ENCODE results near the gene KATNAL1.
"Not testable (repeated sequence)": the region's sequence is repeated elsewhere in the genome, so short reads cannot be mapped to it uniquely, and the experiment has no call there.

The KATNAL1 gene

GRCh38 chr13:30266756-30267155 is 40.6 kb downstream of the KATNAL1 start:
- no peak for DNase-seq (ENCODE audit: low spot score)
- H3K27ac ChIP-seq: no peak overlapping the region
- ChIA-PET CTCF (no interaction called here), POLR2A (ENCODE audit: low non-redundant PET) (no interaction called here)
- no peak for TF ChIP-seq CTCF (conservative IDR thresholded peaks at IDR 0.05; ENCODE audit: low read depth)

- 0 out of 2 replicates have a peak overlapping the region, but pooled peaks have one; percentile 8 for H3K27ac ChIP-seq
- CTCF ChIA-PET: interaction anchor here (0.7 kb wide), 1 partner anchor 99 kb away, joined by 3 read pairs; no protein-coding TSS in a partner anchor
- POLR2A ChIA-PET (ENCODE audit: low non-redundant PET); DNase-seq (ENCODE audit: low spot score): not testable (repeated sequence)
Measured at GRCh38 chr13:30259149-30259733, 48.1 kb downstream of the KATNAL1 start.

GRCh38 chr13:30257468-30258099 is 49.8 kb downstream of the KATNAL1 start:
- ChIA-PET CTCF (interaction anchor here (0.5 kb wide), 1 partner anchor 24 kb away, joined by 4 read pairs; no protein-coding TSS in a partner anchor), POLR2A (ENCODE audit: low non-redundant PET) (no interaction called here)
- H3K27ac ChIP-seq: peak overlapping the region; percentile 49
- no peak for TF ChIP-seq CTCF (conservative IDR thresholded peaks at IDR 0.05; ENCODE audit: low read depth)
- DNase-seq (ENCODE audit: low spot score): no peak

GRCh38 chr13:30256713-30257467 is 50.5 kb downstream of the KATNAL1 start:
- CTCF ChIA-PET: interaction anchor here (0.5 kb wide), 1 partner anchor 23 kb away, joined by 4 read pairs; no protein-coding TSS in a partner anchor
- POLR2A ChIA-PET (ENCODE audit: low non-redundant PET): no interaction called here
- no peak for DNase-seq (ENCODE audit: low spot score)
- H3K27ac ChIP-seq: peak overlapping the region; percentile 49
- TF ChIP-seq CTCF (conservative IDR thresholded peaks at IDR 0.05; ENCODE audit: low read depth): no peak

- ChIA-PET POLR2A (ENCODE audit: low non-redundant PET) (no interaction called here), CTCF (interaction anchor here (0.6 to 0.7 kb wide), 3 partner anchors 20 to 185 kb away, joined by 3 read pairs; no protein-coding TSS in a partner anchor)
- peak; percentile 5 for DNase-seq (ENCODE audit: low spot score)
- no peak overlapping the region for H3K27ac ChIP-seq
- TF ChIP-seq CTCF (conservative IDR thresholded peaks at IDR 0.05; ENCODE audit: low read depth): peak; percentile 36; the same call in 1 of the 2 replicates
Measured at GRCh38 chr13:30255696-30256095, 51.7 kb downstream of the KATNAL1 start.

- no peak for TF ChIP-seq CTCF (conservative IDR thresholded peaks at IDR 0.05; ENCODE audit: low read depth)
- no peak for DNase-seq (ENCODE audit: low spot score)
- no peak overlapping the region for H3K27ac ChIP-seq
- ChIA-PET POLR2A (ENCODE audit: low non-redundant PET) (no interaction called here), CTCF (no interaction called here)
Measured at GRCh38 chr13:30253830-30254229, 53.5 kb downstream of the KATNAL1 start.

Measured in RWPE1 (cell line).